ENCODE data around the gene RBFOX2. TPM values are rescaled to one million over a fixed set of nuclear protein-coding genes. Genes with fewer than 3 reads are reported as not detected.

RBFOX2 gene
- total RNA-seq, 2 experiments from 2014 or later = 1.9 to 2.4 TPM

DNA sequence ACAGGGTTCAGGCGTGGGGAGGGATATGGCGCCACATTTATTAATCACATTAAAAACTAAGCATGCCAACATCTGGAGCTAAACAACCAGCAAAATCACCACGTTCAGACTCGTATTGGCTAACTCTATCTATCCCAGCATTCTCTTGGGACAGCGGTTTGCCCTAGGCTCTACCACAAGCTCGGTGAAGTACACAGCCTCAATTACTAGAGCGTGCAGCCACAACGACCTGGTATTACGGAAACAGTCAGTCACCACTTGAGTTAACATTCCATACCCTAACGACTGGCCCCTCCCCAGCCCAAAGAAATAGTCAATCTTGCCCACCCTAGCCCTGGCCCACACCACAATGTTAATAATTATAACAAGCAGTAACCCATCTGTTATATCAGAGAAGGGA lies 278.8 kb downstream of the RBFOX2 start:
- Histone ChIP-seq H3K27me3 (ENCODE audit: control insufficient read depth in 1 of 2, insufficient read depth in 2 of 2, low read length in 2 of 2) (no peaks in the 10 kb centered on the region), H3K27ac (ENCODE audit: low read depth in 1 of 2, low read length in 2 of 2) (no peak overlapping the region), H3K4me3 (ENCODE audit: low read length) (no peak overlapping the region), H3K4me1 (ENCODE audit: insufficient read depth, low read length) (no peaks in the 10 kb centered on the region), H3K9me3 (ENCODE audit: control insufficient read depth in 1 of 2, insufficient read depth in 1 of 2, low read length in 2 of 2) (no peaks in the 10 kb centered on the region), H3K36me3 (ENCODE audit: insufficient read depth, low read length) (no peaks in the 10 kb centered on the region)
- DNase-seq = no peak
- H3K9me3 Mint-ChIP-seq = no peaks in the 10 kb centered on the region
- H3K4me3 Mint-ChIP-seq = no peak overlapping the region
- TF ChIP-seq CTCF (IDR thresholded peaks at IDR 0.05) = no peak
- no peak for ATAC-seq (ENCODE audit: poor library complexity)
- no peak overlapping the region for H3K27ac Mint-ChIP-seq
- ChIA-PET POLR2A (interaction anchor here (0.6 to 1.0 kb wide), 2 partner anchors 12 to 42 kb away, joined by 3 to 4 read pairs; no protein-coding TSS in a partner anchor), CTCF (no interaction called here)
- peaks cover 7% of the 10 kb centered on the region for H3K4me1 Mint-ChIP-seq (ENCODE audit: low read depth)
- intact Hi-C loops (cut with DNase I, micrococcal nuclease) = no loop called here
- H3K27me3 Mint-ChIP-seq = no peaks in the 10 kb centered on the region
- H3K36me3 Mint-ChIP-seq (ENCODE audit: low read depth) = no peaks in the 10 kb centered on the region

DNA sequence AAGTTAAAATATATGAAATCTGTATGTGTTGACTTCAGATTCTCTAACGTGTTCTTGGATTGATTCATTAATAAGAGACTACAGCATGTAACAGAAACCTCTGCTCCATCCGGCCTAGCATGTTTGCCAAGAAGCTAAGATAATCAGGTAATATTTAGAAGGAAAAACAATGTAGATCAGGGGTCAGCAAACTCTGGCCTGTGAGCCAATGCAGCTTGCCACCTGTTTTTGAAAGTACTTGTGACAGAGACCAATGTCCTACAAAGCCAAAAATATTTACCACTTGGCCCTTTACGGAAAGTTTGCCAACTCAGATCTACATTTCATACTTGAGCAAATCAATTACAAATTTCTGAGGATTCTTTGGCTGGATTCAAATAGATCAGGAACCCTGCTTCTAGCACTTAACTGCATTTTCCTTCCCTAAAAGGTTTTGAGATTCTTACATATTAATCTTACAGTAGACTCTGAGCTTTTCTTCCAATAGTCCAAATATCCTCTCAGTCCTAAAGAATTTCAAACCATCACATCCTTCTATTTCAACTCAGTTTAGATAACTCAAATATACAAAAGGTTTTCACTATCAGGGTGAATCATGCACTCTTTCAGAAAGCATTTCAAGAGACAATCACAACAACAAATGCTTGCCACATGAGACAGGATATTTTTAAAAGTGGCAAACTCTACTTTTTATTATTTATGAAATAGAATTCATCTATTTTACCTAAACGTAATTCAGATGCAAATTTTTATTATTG lies 281.5 kb downstream of the RBFOX2 start:
- H3K36me3 Mint-ChIP-seq (ENCODE audit: low read depth) = no peaks in the 10 kb centered on the region
- H3K4me3 Mint-ChIP-seq = no peak overlapping the region
- DNase-seq (no peak), ATAC-seq (ENCODE audit: poor library complexity) (no peak)
- intact Hi-C loops (cut with DNase I, micrococcal nuclease) = no loop called here
- Histone ChIP-seq H3K4me3 (ENCODE audit: low read length) (no peak overlapping the region), H3K36me3 (ENCODE audit: insufficient read depth, low read length) (no peaks in the 10 kb centered on the region), H3K27me3 (ENCODE audit: control insufficient read depth in 1 of 2, insufficient read depth in 2 of 2, low read length in 2 of 2) (no peaks in the 10 kb centered on the region), H3K4me1 (ENCODE audit: insufficient read depth, low read length) (no peaks in the 10 kb centered on the region), H3K27ac (ENCODE audit: low read depth in 1 of 2, low read length in 2 of 2) (no peak overlapping the region), H3K9me3 (ENCODE audit: control insufficient read depth in 1 of 2, insufficient read depth in 1 of 2, low read length in 2 of 2) (no peaks in the 10 kb centered on the region)
- H3K27me3 Mint-ChIP-seq = no peaks in the 10 kb centered on the region
- TF ChIP-seq CTCF (IDR thresholded peaks at IDR 0.05) = no peak
- H3K4me1 Mint-ChIP-seq (ENCODE audit: low read depth) = no peaks in the 10 kb centered on the region
- POLR2A ChIA-PET = no interaction called here
- no peaks in the 10 kb centered on the region for H3K9me3 Mint-ChIP-seq
- no peak overlapping the region for H3K27ac Mint-ChIP-seq
- CTCF ChIA-PET = no interaction called here

GRCh38 chr22:35746248-35746647 lies 282.4 kb downstream of the RBFOX2 start:
- Mint-ChIP-seq H3K27me3 (no peaks in the 10 kb centered on the region), H3K27ac (no peak overlapping the region), H3K36me3 (ENCODE audit: low read depth) (no peaks in the 10 kb centered on the region), H3K4me1 (ENCODE audit: low read depth) (no peaks in the 10 kb centered on the region), H3K9me3 (no peaks in the 10 kb centered on the region), H3K4me3 (no peak overlapping the region)
- Histone ChIP-seq H3K9me3 (ENCODE audit: control insufficient read depth in 1 of 2, insufficient read depth in 1 of 2, low read length in 2 of 2) (no peaks in the 10 kb centered on the region), H3K4me1 (ENCODE audit: insufficient read depth, low read length) (no peaks in the 10 kb centered on the region), H3K27me3 (ENCODE audit: control insufficient read depth in 1 of 2, insufficient read depth in 2 of 2, low read length in 2 of 2) (no peaks in the 10 kb centered on the region), H3K36me3 (ENCODE audit: insufficient read depth, low read length) (no peaks in the 10 kb centered on the region), H3K4me3 (ENCODE audit: low read length) (no peak overlapping the region), H3K27ac (ENCODE audit: low read depth in 1 of 2, low read length in 2 of 2) (no peak overlapping the region)
- intact Hi-C loops (cut with DNase I, micrococcal nuclease) = no loop called here
- DNase-seq (no peak), ATAC-seq (ENCODE audit: poor library complexity) (no peak)
- POLR2A ChIA-PET = interaction anchor here (0.6 kb wide), 1 partner anchor 34 kb away, joined by 3 read pairs; no protein-coding TSS in a partner anchor
- CTCF ChIA-PET = no interaction called here
- TF ChIP-seq CTCF (IDR thresholded peaks at IDR 0.05) = no peak
